H9 (cell line): ENCODE data around the gene SAMM50. TPM values are rescaled to one million over a fixed set of nuclear protein-coding genes. Genes with fewer than 3 reads are reported as not detected.
A peak's percentile ranks its signal among the peaks of the same experiment; 100 is the strongest.

Experiments used
- DNase-seq: peaks from one replicate; pipeline ENCODE4 v3.0.0-alpha.2; 2017
- H2AFZ ChIP-seq: one replicate; pipeline ENCODE4 v1.6.1; 2013; ENCODE audit warnings: mild to moderate bottlenecking, low read length, control low read depth, moderate library complexity
- H2AK5ac ChIP-seq: 2 replicates; pipeline ENCODE4 v1.6.1; 2013; ENCODE audit warnings: low read length, control low read depth, mixed read lengths; ENCODE audit not compliant: insufficient read length
- H2BK120ac ChIP-seq: one replicate; pipeline ENCODE4 v1.6.1; 2013; ENCODE audit warnings: low read depth, mild to moderate bottlenecking, low read length, control low read depth, inconsistent platforms; ENCODE audit not compliant: poor library complexity, severe bottlenecking
- H2BK12ac ChIP-seq: 2 replicates; pipeline ENCODE4 v1.6.1; 2013; ENCODE audit warnings: low read length, control low read depth, mixed read lengths, low read depth; ENCODE audit not compliant: insufficient read length
- H2BK15ac ChIP-seq: 2 replicates; pipeline ENCODE4 v1.6.1; 2013; ENCODE audit warnings: low read depth, low read length, control low read depth
- H2BK20ac ChIP-seq: one replicate; pipeline ENCODE4 v1.6.1; 2013; ENCODE audit warnings: low read depth, mild to moderate bottlenecking, low read length, control low read depth, inconsistent platforms; ENCODE audit not compliant: poor library complexity, severe bottlenecking
- H2BK5ac ChIP-seq: 2 replicates; pipeline ENCODE4 v1.6.1; 2013; ENCODE audit warnings: low read length, control low read depth, mixed read lengths; ENCODE audit not compliant: insufficient read length
- H3K14ac ChIP-seq: 2 replicates; pipeline ENCODE4 v1.6.1; 2013; ENCODE audit warnings: low read length, control low read depth; ENCODE audit not compliant: insufficient read depth
- H3K18ac ChIP-seq: 2 replicates; pipeline ENCODE4 v1.6.1; 2013; ENCODE audit warnings: low read depth, mild to moderate bottlenecking, mixed read lengths, low read length, control low read depth; ENCODE audit not compliant: insufficient read length
- H3K23ac ChIP-seq: 2 replicates; pipeline ENCODE4 v1.6.1; 2013; ENCODE audit warnings: low read length, control low read depth, mixed read lengths, low read depth; ENCODE audit not compliant: insufficient read length
- H3K23me2 ChIP-seq: 2 replicates; pipeline ENCODE4 v1.6.1; 2013; ENCODE audit warnings: low read depth, mild to moderate bottlenecking, mixed read lengths, low read length, control low read depth; ENCODE audit not compliant: insufficient read length, poor library complexity, severe bottlenecking
- H3K27ac ChIP-seq: 2 replicates; pipeline ENCODE4 v1.5.1; 2013; ENCODE audit warnings: low read length, control low read depth, mixed read lengths, low read depth; ENCODE audit not compliant: insufficient read length
- H3K27me3 ChIP-seq: 2 replicates; pipeline ENCODE4 v1.6.1; 2013; ENCODE audit warnings: low read length, control low read depth, inconsistent platforms; ENCODE audit not compliant: insufficient read depth
- H3K4ac ChIP-seq: 2 replicates; pipeline ENCODE4 v1.6.1; 2013; ENCODE audit warnings: low read depth, mild to moderate bottlenecking, control low read depth, inconsistent platforms, low read length, moderate library complexity
- H3K4me1 ChIP-seq: 2 replicates; pipeline ENCODE4 v1.6.1; 2013; ENCODE audit warnings: low read length, control low read depth, inconsistent platforms; ENCODE audit not compliant: insufficient read depth
- H3K4me2 ChIP-seq: 2 replicates; pipeline ENCODE4 v1.6.1; 2013; ENCODE audit warnings: low read length, control low read depth, mixed read lengths; ENCODE audit not compliant: insufficient read length, insufficient read depth
- H3K56ac ChIP-seq: 2 replicates; pipeline ENCODE4 v1.6.1; 2013; ENCODE audit warnings: low read depth, mild to moderate bottlenecking, mixed read lengths, low read length, control low read depth; ENCODE audit not compliant: insufficient read length
- H3K79me1 ChIP-seq: 2 replicates; pipeline ENCODE4 v1.6.1; 2013; ENCODE audit warnings: low read depth, mild to moderate bottlenecking, moderate library complexity, low read length, control low read depth, inconsistent platforms; ENCODE audit not compliant: insufficient read depth, poor library complexity, severe bottlenecking
- H3K79me2 ChIP-seq: 2 replicates; pipeline ENCODE4 v1.6.1; 2013; ENCODE audit warnings: low read length, control low read depth, inconsistent platforms; ENCODE audit not compliant: insufficient read depth
- H3K9ac ChIP-seq: 2 replicates; pipeline ENCODE4 v1.6.1; 2013; ENCODE audit warnings: low read length, control low read depth, mixed read lengths; ENCODE audit not compliant: insufficient read length; ENCODE audit errors: extremely low read depth
- H3K9me3 ChIP-seq: one replicate; pipeline ENCODE4 v1.6.1; 2013; ENCODE audit warnings: low read depth, low read length, inconsistent platforms; ENCODE audit not compliant: control insufficient read depth
- H3T11ph ChIP-seq: one replicate; pipeline ENCODE4 v1.6.1; 2013; ENCODE audit warnings: mild to moderate bottlenecking, low read length, control low read depth, inconsistent platforms
- H4K20me1 ChIP-seq: one replicate; pipeline ENCODE4 v1.6.1; 2013; ENCODE audit not compliant: control insufficient read depth, insufficient read length, insufficient read depth
- H4K5ac ChIP-seq: 2 replicates; pipeline ENCODE4 v1.6.1; 2013; ENCODE audit warnings: low read depth, mild to moderate bottlenecking, mixed read lengths, low read length, control low read depth; ENCODE audit not compliant: insufficient read length
- H4K8ac ChIP-seq: replicated peaks from 2 replicates; pipeline ENCODE4 v1.6.1; 2013; ENCODE audit warnings: low read length, control low read depth, mixed read lengths, low read depth; ENCODE audit not compliant: insufficient read length
- H4K91ac ChIP-seq: 2 replicates; pipeline ENCODE4 v1.6.1; 2013; ENCODE audit warnings: low read depth, mild to moderate bottlenecking, moderate library complexity, mixed read lengths, low read length, control low read depth; ENCODE audit not compliant: insufficient read length
- H3K27ac Mint-ChIP-seq, 3 experiments: 2 replicates in 2 of 3; 3 replicates in 1 of 3; pipeline ENCODE4 v1.8.0; 2020 to 2021; ENCODE audit warnings: mixed read lengths in 3 of 3, mild to moderate bottlenecking in 1 of 3, moderate library complexity in 1 of 3
- H3K27me3 Mint-ChIP-seq: 2 replicates; pipeline ENCODE4 v1.8.0; 2021; ENCODE audit warnings: low read depth, mild to moderate bottlenecking, moderate library complexity, mixed read lengths
- H3K36me3 Mint-ChIP-seq, 3 experiments: 2 replicates in 2 of 3; 3 replicates in 1 of 3; pipeline ENCODE4 v1.8.0; 2020 to 2021; ENCODE audit warnings: low read depth in 3 of 3, mixed read lengths in 3 of 3; ENCODE audit not compliant: insufficient read depth in 1 of 3
- H3K4me1 Mint-ChIP-seq, 2 experiments: 2 replicates each; pipeline ENCODE4 v1.8.0; 2020; ENCODE audit warnings: mixed read lengths in 2 of 2
- H3K4me3 Mint-ChIP-seq, 2 experiments: 2 replicates in 1 of 2; 3 replicates in 1 of 2; pipeline ENCODE4 v1.8.0; 2020 to 2021; ENCODE audit warnings: mild to moderate bottlenecking in 2 of 2, mixed read lengths in 2 of 2, moderate library complexity in 1 of 2
- H3K9me3 Mint-ChIP-seq, 2 experiments: 2 replicates in 1 of 2; 3 replicates in 1 of 2; pipeline ENCODE4 v1.8.0; 2020; ENCODE audit warnings: mild to moderate bottlenecking in 2 of 2, mixed read lengths in 2 of 2, moderate library complexity in 1 of 2
- WGBS: extraction: QIAGEN DNeasy Blood & Tissue Kit; methylation state at CpG from one replicate; pipeline ENCODE4 v1.1.7; 2013; ENCODE audit warnings: missing lambda C conversion rate, low lambda C conversion rate, mixed read lengths; ENCODE audit not compliant: insufficient read length; ENCODE audit errors: extremely low coverage; 5-methylcytosine and 5-hydroxymethylcytosine counted together
- total RNA-seq: library from RNA; stranded (reverse); gene quantifications from 2 replicates; pipeline ENCODE4 v1.2.1, GENCODE V29; 2021
- TF ChIP-seq, protein P1 (sequence below): fragments of 200-600 bp; sonication (generic); conservative IDR thresholded peaks from 3 replicates; pipeline ENCODE4 v1.8.0; 2021; ENCODE audit warnings: antibody characterized with exemption, mild to moderate bottlenecking

SAMM50 gene
- total RNA-seq, 1 experiment from 2014 or later, result 57.2 TPM

DNA sequence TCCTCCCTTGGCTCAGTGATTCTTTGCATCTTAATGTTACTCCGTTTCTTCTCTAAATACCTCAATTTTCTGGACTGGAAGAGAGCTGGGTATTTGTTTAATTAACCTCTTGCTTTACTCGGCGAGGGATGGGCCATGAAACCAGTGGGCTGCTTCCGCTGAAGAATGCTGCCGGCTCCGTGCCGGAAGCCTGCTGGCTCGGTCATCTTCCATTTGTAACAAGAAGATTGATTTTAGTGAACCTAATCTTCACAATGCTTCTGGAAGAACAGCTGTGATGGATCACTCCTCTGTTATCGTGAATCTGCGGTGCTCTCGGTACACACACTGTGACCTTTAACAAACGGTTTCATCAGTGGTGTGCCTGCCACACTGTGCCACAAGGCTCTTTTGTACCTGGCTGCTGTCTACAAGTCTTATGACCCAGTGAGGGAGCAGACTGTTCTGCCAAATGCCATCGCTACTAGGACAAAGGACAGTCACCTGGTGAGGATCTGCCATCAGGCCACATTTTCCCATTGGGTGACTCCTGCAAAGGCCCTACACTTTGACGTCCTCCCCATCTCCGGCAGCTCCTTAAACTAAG, 43.5 kb downstream of the SAMM50 start:
- Histone ChIP-seq H3K18ac (no peak overlapping the region), H3K4me1 (no peaks in the 10 kb centered on the region), H3K4ac (no peak overlapping the region), H3K79me1 (no peaks in the 10 kb centered on the region), H3K79me2 (no peaks in the 10 kb centered on the region), H2BK20ac (no peak overlapping the region), H2BK12ac (no peak overlapping the region), H2AK5ac (no peak overlapping the region), H4K5ac (no peak overlapping the region), H3K27me3 (no peaks in the 10 kb centered on the region), H3K23ac (no peak overlapping the region), H3T11ph (no peak overlapping the region), H2AFZ (no peak overlapping the region), H3K9ac (no peak overlapping the region), H4K20me1 (peaks cover 4% of the 10 kb centered on the region), H4K8ac (no peak overlapping the region), H2BK120ac (no peak overlapping the region), H2BK5ac (no peak overlapping the region), H3K23me2 (no peaks in the 10 kb centered on the region), H3K9me3 (no peaks in the 10 kb centered on the region), H2BK15ac (no peak overlapping the region), H3K4me2 (no peak overlapping the region), H3K56ac (no peak overlapping the region), H3K27ac (no peak overlapping the region), H3K14ac (no peak overlapping the region), H4K91ac (no peak overlapping the region)
- H3K9me3 Mint-ChIP-seq, result no peaks in the 10 kb centered on the region; a peak in 1 of 5 replicates
- DNase-seq, result no peak
- H3K4me3 Mint-ChIP-seq, result no peak overlapping the region
- TF ChIP-seq, protein P1, sequence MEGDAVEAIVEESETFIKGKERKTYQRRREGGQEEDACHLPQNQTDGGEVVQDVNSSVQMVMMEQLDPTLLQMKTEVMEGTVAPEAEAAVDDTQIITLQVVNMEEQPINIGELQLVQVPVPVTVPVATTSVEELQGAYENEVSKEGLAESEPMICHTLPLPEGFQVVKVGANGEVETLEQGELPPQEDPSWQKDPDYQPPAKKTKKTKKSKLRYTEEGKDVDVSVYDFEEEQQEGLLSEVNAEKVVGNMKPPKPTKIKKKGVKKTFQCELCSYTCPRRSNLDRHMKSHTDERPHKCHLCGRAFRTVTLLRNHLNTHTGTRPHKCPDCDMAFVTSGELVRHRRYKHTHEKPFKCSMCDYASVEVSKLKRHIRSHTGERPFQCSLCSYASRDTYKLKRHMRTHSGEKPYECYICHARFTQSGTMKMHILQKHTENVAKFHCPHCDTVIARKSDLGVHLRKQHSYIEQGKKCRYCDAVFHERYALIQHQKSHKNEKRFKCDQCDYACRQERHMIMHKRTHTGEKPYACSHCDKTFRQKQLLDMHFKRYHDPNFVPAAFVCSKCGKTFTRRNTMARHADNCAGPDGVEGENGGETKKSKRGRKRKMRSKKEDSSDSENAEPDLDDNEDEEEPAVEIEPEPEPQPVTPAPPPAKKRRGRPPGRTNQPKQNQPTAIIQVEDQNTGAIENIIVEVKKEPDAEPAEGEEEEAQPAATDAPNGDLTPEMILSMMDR, result no peak
- no peaks in the 10 kb centered on the region for H3K27me3 Mint-ChIP-seq
- H3K4me1 Mint-ChIP-seq, result peaks cover 4 to 10% of the 10 kb centered on the region in 2 experiments
- no CpG with 5 or more reads among the region's 15 CpGs for WGBS
- H3K36me3 Mint-ChIP-seq, result peaks cover 12 to 51% (median 46%) of the 10 kb centered on the region in 3 experiments; a peak in 6 of 7 replicates
- H3K27ac Mint-ChIP-seq, result peak overlapping the region in 2 of 3 experiments; percentile 6 to 8; a peak in 1 of 7 replicates
